Astrocyte (in vitro differentiated cells and primary cell): Measurements from ENCODE around the gene TXNDC17.

Experiments
- CTCF ChIP-seq: IDR thresholded peaks from 2 replicates; pipeline ENCODE4 v1.5.1; 2011; ENCODE audit warnings: low read depth, mild to moderate bottlenecking, inconsistent platforms, low read length, moderate library complexity; ENCODE audit not compliant: insufficient read depth
- EZH2 ChIP-seq: IDR thresholded peaks from 2 replicates; pipeline ENCODE4 v1.6.1; 2012; ENCODE audit warnings: mild to moderate bottlenecking, low read length, inconsistent platforms; ENCODE audit not compliant: insufficient read depth

- TF ChIP-seq CTCF (no peak), EZH2 (no peak)
Observed at GRCh38 chr17:6670571-6670970, 29.7 kb downstream of the TXNDC17 start.
